D721Med (cell line): ENCODE data around the gene BRI3.

ENCODE experiments used
- DNase-seq: peaks from one replicate; pipeline ENCODE4 v3.0.0; 2011; ENCODE audit warnings: low spot score; ENCODE audit not compliant: insufficient read length
- FAIRE-seq: peaks from 2 replicates; lab custom pipeline; 2011; peaks lifted over from hg19 to GRCh38; lab: Jason Lieb, UNC
- TF ChIP-seq, protein P1 (sequence below): IDR thresholded peaks from 2 replicates; pipeline ENCODE4 v1.5.1; 2012; ENCODE audit warnings: mild to moderate bottlenecking, control low read depth; ENCODE audit not compliant: insufficient read depth; ENCODE audit errors: missing control alignments

The BRI3 gene

GRCh38 chr7:98334081-98334480 lies 52.6 kb downstream of the BRI3 start:
- DNase-seq (no peak), FAIRE-seq (no peak)
- TF ChIP-seq, protein P1, sequence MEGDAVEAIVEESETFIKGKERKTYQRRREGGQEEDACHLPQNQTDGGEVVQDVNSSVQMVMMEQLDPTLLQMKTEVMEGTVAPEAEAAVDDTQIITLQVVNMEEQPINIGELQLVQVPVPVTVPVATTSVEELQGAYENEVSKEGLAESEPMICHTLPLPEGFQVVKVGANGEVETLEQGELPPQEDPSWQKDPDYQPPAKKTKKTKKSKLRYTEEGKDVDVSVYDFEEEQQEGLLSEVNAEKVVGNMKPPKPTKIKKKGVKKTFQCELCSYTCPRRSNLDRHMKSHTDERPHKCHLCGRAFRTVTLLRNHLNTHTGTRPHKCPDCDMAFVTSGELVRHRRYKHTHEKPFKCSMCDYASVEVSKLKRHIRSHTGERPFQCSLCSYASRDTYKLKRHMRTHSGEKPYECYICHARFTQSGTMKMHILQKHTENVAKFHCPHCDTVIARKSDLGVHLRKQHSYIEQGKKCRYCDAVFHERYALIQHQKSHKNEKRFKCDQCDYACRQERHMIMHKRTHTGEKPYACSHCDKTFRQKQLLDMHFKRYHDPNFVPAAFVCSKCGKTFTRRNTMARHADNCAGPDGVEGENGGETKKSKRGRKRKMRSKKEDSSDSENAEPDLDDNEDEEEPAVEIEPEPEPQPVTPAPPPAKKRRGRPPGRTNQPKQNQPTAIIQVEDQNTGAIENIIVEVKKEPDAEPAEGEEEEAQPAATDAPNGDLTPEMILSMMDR, result no peak

DNA sequence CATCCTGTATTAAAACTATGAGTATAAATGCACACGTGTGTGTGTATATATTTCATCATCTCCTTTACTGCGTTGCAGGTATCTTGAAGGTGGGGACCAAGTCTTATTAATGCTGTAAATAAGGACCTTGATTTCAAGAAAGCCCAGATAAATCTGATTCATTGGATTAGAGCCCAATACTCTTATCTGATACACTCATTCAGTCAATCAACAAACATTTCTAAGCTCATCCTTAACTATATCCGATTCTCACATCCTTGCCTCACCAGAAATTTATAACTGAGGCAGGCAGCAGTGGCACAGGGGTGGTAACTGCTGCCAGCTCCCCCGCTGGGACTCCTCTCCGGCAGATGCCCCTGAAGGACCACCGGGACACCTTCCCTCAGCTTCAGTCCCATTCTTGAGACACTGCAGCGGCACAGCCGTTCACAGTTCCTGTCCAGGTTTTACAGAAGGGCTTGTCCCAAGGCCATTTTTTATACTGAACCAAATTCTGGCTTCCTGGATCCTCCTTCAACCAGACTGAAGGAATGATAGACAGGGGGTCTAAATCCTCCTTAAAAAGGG lies 54.0 kb downstream of the BRI3 start:
- no peak for FAIRE-seq
- TF ChIP-seq, protein P1, result no peak
- DNase-seq, result no peak

DNA sequence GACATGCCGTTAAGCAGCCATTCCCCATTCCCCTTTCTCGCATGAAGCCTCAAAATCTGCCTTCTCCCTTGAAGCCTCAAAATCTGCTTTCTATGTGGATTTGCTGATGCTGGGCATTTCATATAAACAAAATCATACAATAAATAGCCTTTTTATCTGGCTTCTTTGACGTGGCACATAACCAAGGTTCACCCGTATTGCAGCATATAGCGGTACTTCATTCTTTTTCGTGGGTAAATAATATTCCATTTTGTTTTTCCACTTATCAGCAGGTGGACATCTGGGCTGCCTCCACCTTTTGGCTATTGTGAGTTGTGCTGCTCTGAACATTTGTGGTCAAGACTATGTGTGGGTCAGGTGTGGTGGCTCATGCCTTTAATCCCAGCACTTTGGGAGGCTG lies 57.0 kb downstream of the BRI3 start:
- TF ChIP-seq, protein P1, result no peak
- no peak for DNase-seq
- FAIRE-seq, result no peak

- FAIRE-seq (no peak), DNase-seq (no peak)
- TF ChIP-seq, protein P1, result no peak
These were observed 57.6 kb downstream of the BRI3 start for GRCh38 chr7:98339043-98339442.

DNA sequence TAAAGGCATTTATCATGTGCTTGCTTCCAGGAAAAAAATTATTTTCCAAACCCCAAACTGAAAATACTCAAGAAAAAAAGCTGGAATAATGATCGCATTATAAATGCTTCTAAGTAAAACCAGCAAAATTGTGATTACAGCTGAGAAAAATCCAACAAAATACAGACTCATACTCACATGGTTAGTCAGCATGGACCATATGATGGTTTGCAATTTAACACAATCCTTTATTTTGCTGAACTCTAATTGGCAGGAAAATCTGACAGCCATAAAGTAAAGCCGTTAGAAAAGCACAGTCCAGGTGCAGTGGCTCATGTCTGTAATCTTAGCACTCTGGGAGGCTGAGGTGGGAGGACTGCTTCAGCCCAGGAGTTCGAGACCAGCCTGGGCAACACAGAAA lies 59.6 kb downstream of the BRI3 start:
- no peak for FAIRE-seq
- TF ChIP-seq, protein P1, result no peak

More for the DNA sequence above, 59.6 kb downstream of the BRI3 start:
- no peak for DNase-seq
